HepG2 (cell line): ENCODE measurements around the gene METRNL. TPM values are rescaled to one million over a fixed set of nuclear protein-coding genes. Genes with fewer than 3 reads are reported as not detected.

ENCODE experiments used
- KIAA2018 ChIP-seq: sonication (generic); formaldehyde crosslinking; IDR thresholded peaks from 2 replicates; pipeline ENCODE4 v1.5.0; 2020; ENCODE audit warnings: mild to moderate bottlenecking, missing genetic modification reagents, borderline replicate concordance
- RXRB ChIP-seq: IDR thresholded peaks from 2 replicates; pipeline ENCODE4 v1.6.1; 2016; ENCODE audit warnings: borderline replicate concordance, missing genetic modification reagents, missing compliant biosample characterization
- SATB2 ChIP-seq: sonication (generic); formaldehyde crosslinking; IDR thresholded peaks from 2 replicates; pipeline ENCODE4 v1.5.0; 2020; ENCODE audit warnings: missing genetic modification reagents
- STAT5B ChIP-seq: sonication (generic); formaldehyde crosslinking; IDR thresholded peaks from 2 replicates; pipeline ENCODE4 v1.4.0; 2020; ENCODE audit warnings: missing genetic modification reagents
- ZBTB21 ChIP-seq: sonication (generic); formaldehyde crosslinking; IDR thresholded peaks from 2 replicates; pipeline ENCODE4 v1.4.0; 2020; ENCODE audit warnings: missing genetic modification reagents
- ZNF160 ChIP-seq: sonication (generic); formaldehyde crosslinking; IDR thresholded peaks from 2 replicates; pipeline ENCODE4 v1.8.0; 2022; ENCODE audit warnings: mild to moderate bottlenecking, inconsistent platforms, missing genetic modification reagents
- ZNF33B ChIP-seq: sonication (generic); formaldehyde crosslinking; IDR thresholded peaks from 2 replicates; pipeline ENCODE4 v1.5.1; 2020; ENCODE audit warnings: mild to moderate bottlenecking, missing genetic modification reagents
- polyA plus RNA-seq, 8 experiments: library from polyadenylated mRNA; depleted of rRNA in 3 of 8; stranded (reverse) in 7 of 8; unstranded in 1 of 8; fragments of >200 nt; fragmentation: Illumina TruSeq in 4 of 8; extraction: Trizol in 4 of 8; gene quantifications; 2 replicates each; pipeline versions ENCODE4 v1.2.1 to v1.2.3, GENCODE V29; 2011 to 2016; ENCODE audit warnings: low read depth in 4 of 8, missing spikeins in 1 of 8, mixed read lengths in 1 of 8; ENCODE audit not compliant: insufficient read depth in 1 of 8
- total RNA-seq, 5 experiments: library from RNA; depleted of rRNA; stranded (reverse); fragments of >200 nt; fragmentation: Illumina TruSeq; extraction: Trizol; gene quantifications; 2 replicates each; pipeline ENCODE4 v1.2.3, GENCODE V29; 2016; ENCODE audit warnings: low read depth in 1 of 5
- TF ChIP-seq, protein P1 (sequence below): sonication (generic); formaldehyde crosslinking; IDR thresholded peaks from 2 replicates; pipeline ENCODE4 v1.4.0; 2020; ENCODE audit warnings: mild to moderate bottlenecking, missing genetic modification reagents
- TF ChIP-seq, protein P2 (sequence below): sonication (generic); formaldehyde crosslinking; IDR thresholded peaks from 2 replicates; pipeline ENCODE4 v1.5.1; 2020; ENCODE audit warnings: mild to moderate bottlenecking, moderate library complexity, missing genetic modification reagents

METRNL gene
- total and polyA plus RNA-seq, 2 of the 13 experiments (the other 11 are each of a cell fraction or from before 2014, with no cell fraction given): 0.66 to 0.84 TPM

GRCh38 chr17:83077939-83078338 lies 1.5 kb upstream of the METRNL start (continued):
- TF ChIP-seq, protein P1, sequence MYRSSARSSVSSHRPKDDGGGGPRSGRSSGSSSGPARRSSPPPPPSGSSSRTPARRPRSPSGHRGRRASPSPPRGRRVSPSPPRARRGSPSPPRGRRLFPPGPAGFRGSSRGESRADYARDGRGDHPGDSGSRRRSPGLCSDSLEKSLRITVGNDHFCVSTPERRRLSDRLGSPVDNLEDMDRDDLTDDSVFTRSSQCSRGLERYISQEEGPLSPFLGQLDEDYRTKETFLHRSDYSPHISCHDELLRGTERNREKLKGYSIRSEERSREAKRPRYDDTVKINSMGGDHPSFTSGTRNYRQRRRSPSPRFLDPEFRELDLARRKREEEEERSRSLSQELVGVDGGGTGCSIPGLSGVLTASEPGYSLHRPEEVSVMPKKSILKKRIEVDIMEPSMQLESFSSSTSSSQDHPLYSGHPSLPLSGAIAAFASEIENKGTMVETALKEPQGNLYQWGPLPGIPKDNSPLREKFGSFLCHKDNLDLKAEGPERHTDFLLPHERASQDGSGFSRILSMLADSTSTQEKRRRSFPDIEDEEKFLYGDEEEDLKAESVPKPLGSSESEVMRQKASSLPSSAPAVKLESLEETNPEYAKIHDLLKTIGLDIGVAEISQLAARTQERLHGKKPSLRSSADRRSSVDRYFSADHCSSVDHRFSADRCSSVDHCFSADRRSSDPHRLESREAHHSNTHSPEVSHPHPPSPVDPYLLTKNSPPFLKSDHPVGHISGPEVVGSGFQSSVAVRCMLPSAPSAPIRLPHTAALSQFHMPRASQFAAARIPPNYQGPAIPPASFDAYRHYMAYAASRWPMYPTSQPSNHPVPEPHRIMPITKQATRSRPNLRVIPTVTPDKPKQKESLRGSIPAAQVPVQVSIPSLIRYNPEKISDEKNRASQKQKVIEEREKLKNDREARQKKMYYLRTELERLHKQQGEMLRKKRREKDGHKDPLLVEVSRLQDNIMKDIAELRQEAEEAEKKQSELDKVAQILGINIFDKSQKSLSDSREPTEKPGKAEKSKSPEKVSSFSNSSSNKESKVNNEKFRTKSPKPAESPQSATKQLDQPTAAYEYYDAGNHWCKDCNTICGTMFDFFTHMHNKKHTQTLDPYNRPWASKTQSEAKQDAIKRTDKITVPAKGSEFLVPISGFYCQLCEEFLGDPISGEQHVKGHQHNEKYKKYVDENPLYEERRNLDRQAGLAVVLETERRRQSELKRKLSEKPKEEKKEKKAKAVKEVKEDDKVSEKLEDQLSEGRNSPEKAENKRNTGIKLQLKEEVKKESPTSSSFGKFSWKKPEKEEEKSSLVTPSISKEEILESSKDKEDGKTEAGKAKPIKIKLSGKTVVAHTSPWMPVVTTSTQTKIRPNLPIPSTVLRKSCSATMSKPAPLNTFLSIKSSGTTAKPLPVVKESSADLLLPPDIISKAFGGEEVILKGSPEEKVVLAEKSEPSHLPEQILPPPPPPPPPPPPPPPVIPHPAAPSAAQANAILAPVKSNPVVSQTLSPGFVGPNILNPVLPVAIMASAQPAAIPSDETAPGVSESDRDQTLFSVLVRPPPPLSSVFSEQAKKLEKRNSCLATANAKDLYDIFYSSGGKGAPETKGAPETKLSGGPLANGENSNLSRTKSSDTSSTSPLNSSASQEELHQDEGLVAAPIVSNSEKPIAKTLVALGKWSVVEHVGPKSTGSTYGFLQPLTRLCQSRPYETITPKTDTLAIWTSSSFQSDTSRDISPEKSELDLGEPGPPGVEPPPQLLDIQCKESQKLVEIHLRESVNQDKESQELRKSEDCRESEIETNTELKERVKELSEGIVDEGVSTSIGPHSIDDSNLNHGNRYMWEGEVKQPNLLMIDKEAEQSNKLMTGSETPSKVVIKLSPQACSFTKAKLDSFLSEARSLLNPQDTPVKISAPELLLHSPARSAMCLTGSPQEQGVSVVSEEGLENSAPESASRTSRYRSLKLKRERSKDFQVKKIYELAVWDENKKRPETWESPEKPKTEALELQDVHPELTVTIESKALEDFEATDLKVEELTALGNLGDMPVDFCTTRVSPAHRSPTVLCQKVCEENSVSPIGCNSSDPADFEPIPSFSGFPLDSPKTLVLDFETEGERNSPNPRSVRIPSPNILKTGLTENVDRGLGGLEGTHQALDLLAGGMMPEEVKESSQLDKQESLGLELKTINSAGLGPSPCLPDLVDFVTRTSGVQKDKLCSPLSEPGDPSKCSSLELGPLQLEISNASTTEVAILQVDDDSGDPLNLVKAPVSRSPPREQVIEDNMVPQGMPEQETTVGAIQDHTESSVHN (CRISPR knock-in tag): no peak
- TF ChIP-seq KIAA2018 (CRISPR knock-in tag): no peak
- no peak for TF ChIP-seq ZNF160 (CRISPR knock-in tag)
- no peak for TF ChIP-seq STAT5B (CRISPR knock-in tag)
- TF ChIP-seq RXRB (CRISPR knock-in tag): no peak
- no peak for TF ChIP-seq ZNF33B (CRISPR knock-in tag)
- TF ChIP-seq SATB2 (CRISPR knock-in tag): no peak
- TF ChIP-seq, protein P2, sequence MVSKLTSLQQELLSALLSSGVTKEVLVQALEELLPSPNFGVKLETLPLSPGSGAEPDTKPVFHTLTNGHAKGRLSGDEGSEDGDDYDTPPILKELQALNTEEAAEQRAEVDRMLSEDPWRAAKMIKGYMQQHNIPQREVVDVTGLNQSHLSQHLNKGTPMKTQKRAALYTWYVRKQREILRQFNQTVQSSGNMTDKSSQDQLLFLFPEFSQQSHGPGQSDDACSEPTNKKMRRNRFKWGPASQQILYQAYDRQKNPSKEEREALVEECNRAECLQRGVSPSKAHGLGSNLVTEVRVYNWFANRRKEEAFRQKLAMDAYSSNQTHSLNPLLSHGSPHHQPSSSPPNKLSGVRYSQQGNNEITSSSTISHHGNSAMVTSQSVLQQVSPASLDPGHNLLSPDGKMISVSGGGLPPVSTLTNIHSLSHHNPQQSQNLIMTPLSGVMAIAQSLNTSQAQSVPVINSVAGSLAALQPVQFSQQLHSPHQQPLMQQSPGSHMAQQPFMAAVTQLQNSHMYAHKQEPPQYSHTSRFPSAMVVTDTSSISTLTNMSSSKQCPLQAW (CRISPR knock-in tag): no peak
- TF ChIP-seq ZBTB21 (CRISPR knock-in tag): no peak
